ENCODE data around the gene TMEM273.

- TF ChIP-seq CTCF (IDR thresholded peaks at IDR 0.05) (no peak), POLR2A (IDR thresholded peaks at IDR 0.05) (no peak), EP300 (IDR thresholded peaks at IDR 0.05) (no peak)
Measured at GRCh38 chr10:49110684-49111319, 77.4 kb downstream of the TMEM273 start.

Data from tibial nerve (tissue), 4 donors.